Neural cell (in vitro differentiated cells): ENCODE results near the gene ASMTL. TPM values are rescaled to one million over a fixed set of nuclear protein-coding genes. Genes with fewer than 3 reads are reported as not detected.

ENCODE experiments used
- H2AFZ ChIP-seq: fragments of 200-600, 300-800 bp; sonication (generic), shearing (Covaris generic); 2 replicates; pipeline ENCODE4 v1.6.0; 2014; ENCODE audit warnings: low read depth, mild to moderate bottlenecking, antibody characterized with exemption, low read length, moderate library complexity
- H3F3A ChIP-seq: fragments of 200-600 bp; shearing (Covaris generic); 2 replicates; pipeline ENCODE4 v1.6.1; 2016; ENCODE audit warnings: mild to moderate bottlenecking, moderate library complexity, mixed read lengths, antibody characterized with exemption, low read length; ENCODE audit not compliant: insufficient read depth, poor library complexity, severe bottlenecking
- H3K27ac ChIP-seq: fragments of 200-600, 300-800 bp; sonication (generic), shearing (Covaris generic); 2 replicates; pipeline ENCODE4 v1.5.1; 2014; ENCODE audit warnings: mild to moderate bottlenecking, low read length, moderate library complexity
- H3K27me3 ChIP-seq: fragments of 300-800, 200-600 bp; sonication (generic), shearing (Covaris generic); 2 replicates; pipeline ENCODE4 v1.6.0; 2014; ENCODE audit warnings: mild to moderate bottlenecking, low read depth, low read length, moderate library complexity; ENCODE audit not compliant: insufficient read depth
- H3K36me3 ChIP-seq: fragments of 300-800, 200-600 bp; sonication (generic), shearing (Covaris generic); 2 replicates; pipeline ENCODE4 v1.5.1; 2014; ENCODE audit warnings: mild to moderate bottlenecking, antibody characterized with exemption, low read length, moderate library complexity; ENCODE audit not compliant: insufficient read depth
- H3K4me2 ChIP-seq: fragments of 300-800, 200-600 bp; sonication (generic), shearing (Covaris generic); 2 replicates; pipeline ENCODE4 v1.6.0; 2014; ENCODE audit warnings: mild to moderate bottlenecking, low read length
- H3K4me3 ChIP-seq: fragments of 300-800, 200-600 bp; sonication (generic), shearing (Covaris generic); 2 replicates; pipeline ENCODE4 v1.5.1; 2014; ENCODE audit warnings: mild to moderate bottlenecking, low read length, moderate library complexity
- H3K79me2 ChIP-seq: fragments of 200-600 bp; shearing (Covaris generic); replicated peaks from 2 replicates; pipeline ENCODE4 v1.6.0; 2014; ENCODE audit warnings: mild to moderate bottlenecking, low read length, moderate library complexity; ENCODE audit not compliant: insufficient read depth
- H3K9ac ChIP-seq: fragments of 300-800, 200-600 bp; sonication (generic), shearing (Covaris generic); 2 replicates; pipeline ENCODE4 v1.6.1; 2016; ENCODE audit warnings: mild to moderate bottlenecking, low read length, mixed read lengths
- H3K9me2 ChIP-seq: fragments of 200-600 bp; shearing (Covaris generic); 2 replicates; pipeline ENCODE4 v1.6.1; 2016; ENCODE audit warnings: mild to moderate bottlenecking, low read length, mixed read lengths; ENCODE audit not compliant: insufficient read depth
- H3K9me3 ChIP-seq: fragments of 200-600, 300-800 bp; sonication (generic), shearing (Covaris generic); 2 replicates; pipeline ENCODE4 v1.6.1; 2016; ENCODE audit warnings: mild to moderate bottlenecking, mixed run types, low read length, moderate library complexity, mixed read lengths
- H4K20me1 ChIP-seq: fragments of 200-600 bp; shearing (Covaris generic); 2 replicates; pipeline ENCODE4 v1.6.1; 2016; ENCODE audit warnings: mild to moderate bottlenecking, mixed run types; ENCODE audit not compliant: insufficient read depth
- CTCF ChIP-seq: fragments of 450-650 bp; IDR thresholded peaks from 2 replicates; pipeline ENCODE4 v1.5.1; 2014; ENCODE audit warnings: antibody characterized with exemption, mild to moderate bottlenecking, moderate library complexity; ENCODE audit not compliant: poor library complexity, severe bottlenecking
- EP300 ChIP-seq: fragments of 450-650 bp; conservative IDR thresholded peaks from 2 replicates; pipeline ENCODE4 v1.6.1; 2014; ENCODE audit warnings: antibody characterized with exemption, mild to moderate bottlenecking, moderate library complexity; ENCODE audit not compliant: poor library complexity, severe bottlenecking
- EZH2 ChIP-seq: fragments of 200-600, 300-800 bp; shearing (Covaris generic), sonication (generic); IDR thresholded peaks from 2 replicates; pipeline ENCODE4 v1.6.1; 2014; ENCODE audit warnings: antibody characterized with exemption, low read length, borderline replicate concordance, mild to moderate bottlenecking; ENCODE audit not compliant: insufficient read depth, poor library complexity, severe bottlenecking
- MXI1 ChIP-seq: fragments of 450-650 bp; conservative IDR thresholded peaks from 2 replicates; pipeline ENCODE4 v1.6.1; 2014; ENCODE audit warnings: antibody characterized with exemption, mild to moderate bottlenecking; ENCODE audit not compliant: poor library complexity, severe bottlenecking
- POLR2AphosphoS5 ChIP-seq: IDR thresholded peaks from 2 replicates; pipeline ENCODE4 v1.6.1; 2012
- RAD21 ChIP-seq: fragments of 450-650 bp; conservative IDR thresholded peaks from 2 replicates; pipeline ENCODE4 v1.6.1; 2014; ENCODE audit warnings: antibody characterized with exemption, mild to moderate bottlenecking, moderate library complexity
- REST ChIP-seq: IDR thresholded peaks from 2 replicates; pipeline ENCODE4 v1.6.1; 2012; ENCODE audit warnings: borderline replicate concordance
- SMC3 ChIP-seq: fragments of 450-650 bp; conservative IDR thresholded peaks from 2 replicates; pipeline ENCODE4 v1.6.1; 2014; ENCODE audit warnings: antibody characterized with exemption, mild to moderate bottlenecking, moderate library complexity; ENCODE audit not compliant: poor library complexity
- TAF1 ChIP-seq: IDR thresholded peaks from 2 replicates; pipeline ENCODE4 v1.6.1; 2012; ENCODE audit warnings: low read depth
- polyA plus RNA-seq: library from polyadenylated mRNA; depleted of rRNA; stranded (reverse); fragments of >200 nt; gene quantifications from 2 replicates; pipeline ENCODE4 v1.2.3, GENCODE V29; 2014

The ASMTL gene
- polyA plus RNA-seq, 1 donor from 2014 or later = 25.9 TPM

- Histone ChIP-seq H3K4me3 (no peak overlapping the region), H3K9me2 (no peaks in the 10 kb centered on the region), H3K36me3 (no peaks in the 10 kb centered on the region), H3K9me3 (peaks cover under 1% of the 10 kb centered on the region), H3K79me2 (no peaks in the 10 kb centered on the region), H4K20me1 (no peaks in the 10 kb centered on the region), H3K4me2 (no peak overlapping the region), H2AFZ (no peak overlapping the region), H3K27me3 (no peaks in the 10 kb centered on the region), H3K9ac (no peak overlapping the region), H3K27ac (no peak overlapping the region), H3F3A (no peaks in the 10 kb centered on the region)
- TF ChIP-seq EP300 (no peak), SMC3 (no peak), CTCF (no peak), POLR2AphosphoS5 (no peak), EZH2 (no peak), TAF1 (no peak), RAD21 (no peak), REST (no peak), MXI1 (no peak)
Observed at GRCh38 chrX:1433646-1434357, 18.9 kb downstream of the ASMTL start.

- H3K36me3 ChIP-seq = peaks cover 3% of the 10 kb centered on the region
- H2AFZ ChIP-seq = no peak overlapping the region
- H3K27ac ChIP-seq = no peak overlapping the region
- no peaks in the 10 kb centered on the region for H3K79me2 ChIP-seq
- no peaks in the 10 kb centered on the region for H3K9me2 ChIP-seq
- H3K4me3 ChIP-seq = no peak overlapping the region
- no peak for TF ChIP-seq POLR2AphosphoS5
- no peaks in the 10 kb centered on the region for H3K9me3 ChIP-seq
- H3K4me2 ChIP-seq = no peak overlapping the region
- H3K9ac ChIP-seq = no peak overlapping the region
- no peaks in the 10 kb centered on the region for H4K20me1 ChIP-seq
- no peaks in the 10 kb centered on the region for H3K27me3 ChIP-seq
- H3F3A ChIP-seq = no peaks in the 10 kb centered on the region
Observed at GRCh38 chrX:1430451-1430850, 22.3 kb downstream of the ASMTL start.
